ENCODE data around the gene MSMP. TPM values are rescaled to one million over a fixed set of nuclear protein-coding genes. Genes with fewer than 3 reads are reported as not detected.
A peak's percentile ranks its signal among the peaks of the same experiment; 100 is the strongest.

The MSMP gene
- total RNA-seq, 1 experiment from 2014 or later: 2.1 TPM

DNA sequence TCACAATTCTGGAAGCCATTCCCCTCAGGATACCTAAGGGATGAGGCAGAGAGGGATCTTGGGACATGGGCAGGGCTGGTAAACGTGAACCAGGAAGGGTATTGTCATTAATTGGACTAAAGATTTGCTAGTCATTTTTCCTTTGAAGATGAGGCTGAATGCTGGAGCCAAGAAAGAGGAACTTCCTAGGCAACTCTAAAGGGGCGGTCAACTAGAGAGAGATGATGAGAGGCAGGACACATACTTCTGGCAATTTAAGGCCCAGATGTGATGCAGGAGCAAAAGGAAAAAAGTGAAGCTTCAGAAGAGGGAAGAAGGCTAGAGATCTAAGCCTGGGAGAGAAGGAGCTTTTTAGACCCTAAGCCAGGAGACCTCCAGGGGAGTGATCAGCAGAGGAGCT is 10.6 kb downstream of the MSMP start:
- ATAC-seq (no peak), DNase-seq (ENCODE audit: low spot score) (no peak)
- Mint-ChIP-seq H3K27me3 (ENCODE audit: low read depth) (no peaks in the 10 kb centered on the region), H3K36me3 (peaks cover 62% of the 10 kb centered on the region), H3K27ac (no peak overlapping the region), H3K4me3 (no peak overlapping the region), H3K9me3 (no peaks in the 10 kb centered on the region), H3K4me1 (peaks cover 22% of the 10 kb centered on the region)
- TF ChIP-seq, protein P1, sequence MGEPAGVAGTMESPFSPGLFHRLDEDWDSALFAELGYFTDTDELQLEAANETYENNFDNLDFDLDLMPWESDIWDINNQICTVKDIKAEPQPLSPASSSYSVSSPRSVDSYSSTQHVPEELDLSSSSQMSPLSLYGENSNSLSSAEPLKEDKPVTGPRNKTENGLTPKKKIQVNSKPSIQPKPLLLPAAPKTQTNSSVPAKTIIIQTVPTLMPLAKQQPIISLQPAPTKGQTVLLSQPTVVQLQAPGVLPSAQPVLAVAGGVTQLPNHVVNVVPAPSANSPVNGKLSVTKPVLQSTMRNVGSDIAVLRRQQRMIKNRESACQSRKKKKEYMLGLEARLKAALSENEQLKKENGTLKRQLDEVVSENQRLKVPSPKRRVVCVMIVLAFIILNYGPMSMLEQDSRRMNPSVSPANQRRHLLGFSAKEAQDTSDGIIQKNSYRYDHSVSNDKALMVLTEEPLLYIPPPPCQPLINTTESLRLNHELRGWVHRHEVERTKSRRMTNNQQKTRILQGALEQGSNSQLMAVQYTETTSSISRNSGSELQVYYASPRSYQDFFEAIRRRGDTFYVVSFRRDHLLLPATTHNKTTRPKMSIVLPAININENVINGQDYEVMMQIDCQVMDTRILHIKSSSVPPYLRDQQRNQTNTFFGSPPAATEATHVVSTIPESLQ (CRISPR knock-in tag; IDR thresholded peaks at IDR 0.05): no peak
- TF ChIP-seq ELF4 (CRISPR knock-in tag; IDR thresholded peaks at IDR 0.05; ENCODE audit: low read depth): no peak
- TF ChIP-seq, protein P2, sequence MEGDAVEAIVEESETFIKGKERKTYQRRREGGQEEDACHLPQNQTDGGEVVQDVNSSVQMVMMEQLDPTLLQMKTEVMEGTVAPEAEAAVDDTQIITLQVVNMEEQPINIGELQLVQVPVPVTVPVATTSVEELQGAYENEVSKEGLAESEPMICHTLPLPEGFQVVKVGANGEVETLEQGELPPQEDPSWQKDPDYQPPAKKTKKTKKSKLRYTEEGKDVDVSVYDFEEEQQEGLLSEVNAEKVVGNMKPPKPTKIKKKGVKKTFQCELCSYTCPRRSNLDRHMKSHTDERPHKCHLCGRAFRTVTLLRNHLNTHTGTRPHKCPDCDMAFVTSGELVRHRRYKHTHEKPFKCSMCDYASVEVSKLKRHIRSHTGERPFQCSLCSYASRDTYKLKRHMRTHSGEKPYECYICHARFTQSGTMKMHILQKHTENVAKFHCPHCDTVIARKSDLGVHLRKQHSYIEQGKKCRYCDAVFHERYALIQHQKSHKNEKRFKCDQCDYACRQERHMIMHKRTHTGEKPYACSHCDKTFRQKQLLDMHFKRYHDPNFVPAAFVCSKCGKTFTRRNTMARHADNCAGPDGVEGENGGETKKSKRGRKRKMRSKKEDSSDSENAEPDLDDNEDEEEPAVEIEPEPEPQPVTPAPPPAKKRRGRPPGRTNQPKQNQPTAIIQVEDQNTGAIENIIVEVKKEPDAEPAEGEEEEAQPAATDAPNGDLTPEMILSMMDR (IDR thresholded peaks at IDR 0.05): no peak
- TF ChIP-seq EMX1 (CRISPR knock-in tag; IDR thresholded peaks at IDR 0.05): no peak
- no peak for TF ChIP-seq NFE2L1 (CRISPR knock-in tag; IDR thresholded peaks at IDR 0.05)
- TF ChIP-seq NR2C2 (CRISPR knock-in tag; IDR thresholded peaks at IDR 0.05): no peak
- TF ChIP-seq, protein P3, sequence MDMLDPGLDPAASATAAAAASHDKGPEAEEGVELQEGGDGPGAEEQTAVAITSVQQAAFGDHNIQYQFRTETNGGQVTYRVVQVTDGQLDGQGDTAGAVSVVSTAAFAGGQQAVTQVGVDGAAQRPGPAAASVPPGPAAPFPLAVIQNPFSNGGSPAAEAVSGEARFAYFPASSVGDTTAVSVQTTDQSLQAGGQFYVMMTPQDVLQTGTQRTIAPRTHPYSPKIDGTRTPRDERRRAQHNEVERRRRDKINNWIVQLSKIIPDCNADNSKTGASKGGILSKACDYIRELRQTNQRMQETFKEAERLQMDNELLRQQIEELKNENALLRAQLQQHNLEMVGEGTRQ (CRISPR knock-in tag; IDR thresholded peaks at IDR 0.05): no peak
- TF ChIP-seq SP1 (CRISPR knock-in tag; conservative IDR thresholded peaks at IDR 0.05): no peak
- TF ChIP-seq ZNF138 (CRISPR knock-in tag; conservative IDR thresholded peaks at IDR 0.05): no peak
- TF ChIP-seq ZNF219 (CRISPR knock-in tag; IDR thresholded peaks at IDR 0.05; ENCODE audit: borderline replicate concordance): no peak
- TF ChIP-seq, protein P4, sequence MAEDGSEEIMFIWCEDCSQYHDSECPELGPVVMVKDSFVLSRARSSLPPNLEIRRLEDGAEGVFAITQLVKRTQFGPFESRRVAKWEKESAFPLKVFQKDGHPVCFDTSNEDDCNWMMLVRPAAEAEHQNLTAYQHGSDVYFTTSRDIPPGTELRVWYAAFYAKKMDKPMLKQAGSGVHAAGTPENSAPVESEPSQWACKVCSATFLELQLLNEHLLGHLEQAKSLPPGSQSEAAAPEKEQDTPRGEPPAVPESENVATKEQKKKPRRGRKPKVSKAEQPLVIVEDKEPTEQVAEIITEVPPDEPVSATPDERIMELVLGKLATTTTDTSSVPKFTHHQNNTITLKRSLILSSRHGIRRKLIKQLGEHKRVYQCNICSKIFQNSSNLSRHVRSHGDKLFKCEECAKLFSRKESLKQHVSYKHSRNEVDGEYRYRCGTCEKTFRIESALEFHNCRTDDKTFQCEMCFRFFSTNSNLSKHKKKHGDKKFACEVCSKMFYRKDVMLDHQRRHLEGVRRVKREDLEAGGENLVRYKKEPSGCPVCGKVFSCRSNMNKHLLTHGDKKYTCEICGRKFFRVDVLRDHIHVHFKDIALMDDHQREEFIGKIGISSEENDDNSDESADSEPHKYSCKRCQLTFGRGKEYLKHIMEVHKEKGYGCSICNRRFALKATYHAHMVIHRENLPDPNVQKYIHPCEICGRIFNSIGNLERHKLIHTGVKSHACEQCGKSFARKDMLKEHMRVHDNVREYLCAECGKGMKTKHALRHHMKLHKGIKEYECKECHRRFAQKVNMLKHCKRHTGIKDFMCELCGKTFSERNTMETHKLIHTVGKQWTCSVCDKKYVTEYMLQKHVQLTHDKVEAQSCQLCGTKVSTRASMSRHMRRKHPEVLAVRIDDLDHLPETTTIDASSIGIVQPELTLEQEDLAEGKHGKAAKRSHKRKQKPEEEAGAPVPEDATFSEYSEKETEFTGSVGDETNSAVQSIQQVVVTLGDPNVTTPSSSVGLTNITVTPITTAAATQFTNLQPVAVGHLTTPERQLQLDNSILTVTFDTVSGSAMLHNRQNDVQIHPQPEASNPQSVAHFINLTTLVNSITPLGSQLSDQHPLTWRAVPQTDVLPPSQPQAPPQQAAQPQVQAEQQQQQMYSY (CRISPR knock-in tag; IDR thresholded peaks at IDR 0.05): no peak
- TF ChIP-seq ZNF423 (CRISPR knock-in tag; IDR thresholded peaks at IDR 0.05): no peak
- TF ChIP-seq, protein P5, sequence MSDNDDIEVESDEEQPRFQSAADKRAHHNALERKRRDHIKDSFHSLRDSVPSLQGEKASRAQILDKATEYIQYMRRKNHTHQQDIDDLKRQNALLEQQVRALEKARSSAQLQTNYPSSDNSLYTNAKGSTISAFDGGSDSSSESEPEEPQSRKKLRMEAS (CRISPR knock-in tag; IDR thresholded peaks at IDR 0.05): no peak
- POLR2A ChIA-PET: no interaction called here
- CTCF ChIA-PET: no interaction called here

DNA sequence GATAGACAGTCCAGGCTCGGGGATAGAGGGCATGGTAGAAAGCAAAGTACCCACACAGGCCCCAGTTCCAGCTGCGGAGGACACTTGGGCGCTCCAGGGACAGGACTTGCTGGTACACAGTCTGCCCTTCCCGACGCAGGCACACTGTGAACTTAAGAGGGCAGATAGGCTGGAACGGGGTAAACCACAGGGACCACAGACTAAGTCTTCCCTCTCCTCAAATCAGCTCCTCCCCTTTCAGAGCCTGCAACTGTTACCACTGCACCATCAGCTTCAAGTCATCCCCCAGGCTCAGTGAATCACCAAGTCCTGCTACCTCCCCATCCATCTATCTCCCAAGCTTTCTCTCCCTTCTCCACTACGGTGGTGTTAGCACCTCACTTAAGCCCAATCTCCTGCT is 12.3 kb downstream of the MSMP start:
- ATAC-seq: no peak
- ChIA-PET POLR2A (no interaction called here), CTCF (interaction anchor here (0.9 kb wide), 1 partner anchor 81 kb away, joined by 4 read pairs; no protein-coding TSS in a partner anchor)
- Mint-ChIP-seq H3K27ac (0 out of 2 replicates have a peak overlapping the region, but pooled peaks have one; percentile 9), H3K27me3 (ENCODE audit: low read depth) (no peaks in the 10 kb centered on the region), H3K4me1 (peaks cover 10% of the 10 kb centered on the region), H3K9me3 (no peaks in the 10 kb centered on the region), H3K36me3 (peaks cover 74% of the 10 kb centered on the region), H3K4me3 (no peak overlapping the region)
- no peak for DNase-seq (ENCODE audit: low spot score)
- no peak for TF ChIP-seq ZNF263 (CRISPR knock-in tag; IDR thresholded peaks at IDR 0.05; ENCODE audit: low read depth)
- TF ChIP-seq CREB1 (CRISPR knock-in tag; IDR thresholded peaks at IDR 0.05): no peak
- TF ChIP-seq CBFB (CRISPR knock-in tag; IDR thresholded peaks at IDR 0.05; ENCODE audit: low read depth): no peak
- TF ChIP-seq NR1H2 (CRISPR knock-in tag; IDR thresholded peaks at IDR 0.05): no peak
- no peak for TF ChIP-seq TP53 (CRISPR knock-in tag; IDR thresholded peaks at IDR 0.05)
- TF ChIP-seq KAT7 (CRISPR knock-in tag; IDR thresholded peaks at IDR 0.05; ENCODE audit: borderline replicate concordance): no peak
- TF ChIP-seq ZNF671 (CRISPR knock-in tag; IDR thresholded peaks at IDR 0.05): no peak
- TF ChIP-seq, protein P6, sequence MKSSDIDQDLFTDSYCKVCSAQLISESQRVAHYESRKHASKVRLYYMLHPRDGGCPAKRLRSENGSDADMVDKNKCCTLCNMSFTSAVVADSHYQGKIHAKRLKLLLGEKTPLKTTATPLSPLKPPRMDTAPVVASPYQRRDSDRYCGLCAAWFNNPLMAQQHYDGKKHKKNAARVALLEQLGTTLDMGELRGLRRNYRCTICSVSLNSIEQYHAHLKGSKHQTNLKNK (CRISPR knock-in tag; IDR thresholded peaks at IDR 0.05): no peak
- TF ChIP-seq, protein P3 (CRISPR knock-in tag; IDR thresholded peaks at IDR 0.05): no peak
- no peak for TF ChIP-seq JUN (CRISPR knock-in tag; IDR thresholded peaks at IDR 0.05)
- TF ChIP-seq MYBL2 (CRISPR knock-in tag; IDR thresholded peaks at IDR 0.05): no peak
- no peak for TF ChIP-seq JAZF1 (CRISPR knock-in tag; IDR thresholded peaks at IDR 0.05)
- TF ChIP-seq, protein P7, sequence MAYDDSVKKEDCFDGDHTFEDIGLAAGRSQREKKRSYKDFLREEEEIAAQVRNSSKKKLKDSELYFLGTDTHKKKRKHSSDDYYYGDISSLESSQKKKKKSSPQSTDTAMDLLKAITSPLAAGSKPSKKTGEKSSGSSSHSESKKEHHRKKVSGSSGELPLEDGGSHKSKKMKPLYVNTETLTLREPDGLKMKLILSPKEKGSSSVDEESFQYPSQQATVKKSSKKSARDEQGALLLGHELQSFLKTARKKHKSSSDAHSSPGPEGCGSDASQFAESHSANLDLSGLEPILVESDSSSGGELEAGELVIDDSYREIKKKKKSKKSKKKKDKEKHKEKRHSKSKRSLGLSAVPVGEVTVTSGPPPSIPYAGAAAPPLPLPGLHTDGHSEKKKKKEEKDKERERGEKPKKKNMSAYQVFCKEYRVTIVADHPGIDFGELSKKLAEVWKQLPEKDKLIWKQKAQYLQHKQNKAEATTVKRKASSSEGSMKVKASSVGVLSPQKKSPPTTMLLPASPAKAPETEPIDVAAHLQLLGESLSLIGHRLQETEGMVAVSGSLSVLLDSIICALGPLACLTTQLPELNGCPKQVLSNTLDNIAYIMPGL (CRISPR knock-in tag; IDR thresholded peaks at IDR 0.05): no peak
- no peak for TF ChIP-seq ZNF138 (CRISPR knock-in tag; conservative IDR thresholded peaks at IDR 0.05)

Measured in WTC11 (cell line).